Measurements from ENCODE around the gene ADGRG3.

Gene ADGRG3

GRCh38 chr16:57734925-57735754 lies 67.0 kb downstream of the ADGRG3 start:
- peak; percentile 92 to 97 for DNase-seq (ENCODE audit: low read depth in 2 of 2)

- DNase-seq (ENCODE audit: low read depth in 2 of 2) = no peak
These were observed 67.8 kb downstream of the ADGRG3 start, which contains the start of gene KATNB1 for GRCh38 chr16:57735755-57736418. Gene KATNB1, plus strand, starts transcription at chr16:57735770. Its CDS starts 1,474 bp downstream, at chr16:57737244.

GRCh38 chr16:57736419-57737351 lies 68.6 kb downstream of the ADGRG3 start:
- DNase-seq (ENCODE audit: low read depth in 2 of 2) = no peak

- no peak for DNase-seq (ENCODE audit: low read depth in 2 of 2)
These were observed 70.7 kb downstream of the ADGRG3 start for GRCh38 chr16:57738844-57739243.
